ENCODE results near the gene GOLGA2.

DNA sequence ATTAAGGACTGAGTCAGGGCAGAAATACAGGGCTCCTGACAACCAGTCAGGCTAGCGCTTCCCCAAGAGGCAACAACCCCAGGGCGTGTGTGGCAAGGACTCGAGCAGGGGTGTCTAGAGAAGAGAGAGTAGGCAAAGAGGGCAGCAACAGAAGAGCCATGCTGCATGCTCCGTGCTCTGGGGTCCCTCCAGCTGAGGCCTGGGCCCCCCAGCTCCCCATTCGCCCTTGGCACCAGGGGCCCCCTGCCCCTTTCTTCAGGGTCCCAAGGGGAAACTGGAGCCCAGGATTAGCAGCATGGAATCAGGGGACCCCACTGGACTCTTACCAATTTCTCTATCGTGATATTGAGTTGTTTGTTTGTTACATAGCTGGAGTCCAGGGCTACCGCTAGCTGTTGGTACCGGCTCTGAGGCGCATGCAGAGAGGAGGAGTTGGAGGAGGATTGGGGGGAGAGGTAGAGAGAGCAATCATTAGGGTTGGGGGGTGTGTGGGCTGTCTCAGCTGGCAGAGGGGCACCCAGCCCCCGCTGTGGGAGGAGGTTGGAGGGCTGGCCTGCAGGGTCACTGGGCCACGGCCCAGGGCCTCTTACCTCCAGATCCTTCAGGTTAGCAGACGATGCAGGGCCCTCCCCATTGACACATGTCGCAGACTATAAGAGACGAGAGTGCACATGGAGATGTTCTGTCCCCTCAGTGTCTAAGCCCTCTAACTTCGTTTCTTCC is 8.8 kb downstream of the GOLGA2 start:
- TF ChIP-seq, protein P1, sequence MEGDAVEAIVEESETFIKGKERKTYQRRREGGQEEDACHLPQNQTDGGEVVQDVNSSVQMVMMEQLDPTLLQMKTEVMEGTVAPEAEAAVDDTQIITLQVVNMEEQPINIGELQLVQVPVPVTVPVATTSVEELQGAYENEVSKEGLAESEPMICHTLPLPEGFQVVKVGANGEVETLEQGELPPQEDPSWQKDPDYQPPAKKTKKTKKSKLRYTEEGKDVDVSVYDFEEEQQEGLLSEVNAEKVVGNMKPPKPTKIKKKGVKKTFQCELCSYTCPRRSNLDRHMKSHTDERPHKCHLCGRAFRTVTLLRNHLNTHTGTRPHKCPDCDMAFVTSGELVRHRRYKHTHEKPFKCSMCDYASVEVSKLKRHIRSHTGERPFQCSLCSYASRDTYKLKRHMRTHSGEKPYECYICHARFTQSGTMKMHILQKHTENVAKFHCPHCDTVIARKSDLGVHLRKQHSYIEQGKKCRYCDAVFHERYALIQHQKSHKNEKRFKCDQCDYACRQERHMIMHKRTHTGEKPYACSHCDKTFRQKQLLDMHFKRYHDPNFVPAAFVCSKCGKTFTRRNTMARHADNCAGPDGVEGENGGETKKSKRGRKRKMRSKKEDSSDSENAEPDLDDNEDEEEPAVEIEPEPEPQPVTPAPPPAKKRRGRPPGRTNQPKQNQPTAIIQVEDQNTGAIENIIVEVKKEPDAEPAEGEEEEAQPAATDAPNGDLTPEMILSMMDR (IDR thresholded peaks at IDR 0.05; ENCODE audit: insufficient read depth, low read depth, low read length), result no peak
- no peak for TF ChIP-seq EZH2 (IDR thresholded peaks at IDR 0.05; ENCODE audit: insufficient read depth, low read length)
